ENCODE data around the gene MOB2. TPM values are rescaled to one million over a fixed set of nuclear protein-coding genes. Genes with fewer than 3 reads are reported as not detected.

Gene MOB2
- total RNA-seq, 1 experiment from 2014 or later: 22.7 TPM

- Histone ChIP-seq H2BK5ac (ENCODE audit: insufficient read length, low read length) (no peak overlapping the region), H3K9ac (ENCODE audit: extremely low read depth, insufficient read length, low read length) (no peak overlapping the region), H3K79me1 (ENCODE audit: insufficient read depth, low read depth, low read length, poor library complexity, severe bottlenecking) (no peaks in the 10 kb centered on the region), H3K9me3 (ENCODE audit: control insufficient read depth, low read depth, low read length) (no peaks in the 10 kb centered on the region), H2BK12ac (ENCODE audit: insufficient read length, low read depth, low read length) (no peak overlapping the region), H3K18ac (ENCODE audit: insufficient read length, low read depth, low read length) (no peak overlapping the region), H4K8ac (replicated peaks; ENCODE audit: insufficient read length, low read depth, low read length) (no peak overlapping the region), H2AFZ (ENCODE audit: low read length) (no peak overlapping the region), H3K4ac (ENCODE audit: low read depth, low read length) (no peak overlapping the region), H3K14ac (ENCODE audit: insufficient read depth, low read length) (no peak overlapping the region), H4K5ac (ENCODE audit: insufficient read length, low read depth, low read length) (no peak overlapping the region), H3K27ac (ENCODE audit: insufficient read length, low read depth, low read length) (no peak overlapping the region), H3T11ph (ENCODE audit: low read length) (no peak overlapping the region), H3K27me3 (ENCODE audit: insufficient read depth, low read length) (no peaks in the 10 kb centered on the region), H2AK5ac (ENCODE audit: insufficient read length, low read length) (no peak overlapping the region), H4K91ac (ENCODE audit: insufficient read length, low read depth, low read length) (no peak overlapping the region), H3K79me2 (ENCODE audit: insufficient read depth, low read length) (no peaks in the 10 kb centered on the region), H3K23me2 (ENCODE audit: insufficient read length, low read depth, low read length, poor library complexity, severe bottlenecking) (no peaks in the 10 kb centered on the region), H3K23ac (ENCODE audit: insufficient read length, low read depth, low read length) (no peak overlapping the region), H4K20me1 (ENCODE audit: control insufficient read depth, insufficient read depth, insufficient read length) (peaks cover 4% of the 10 kb centered on the region), H3K56ac (ENCODE audit: insufficient read length, low read depth, low read length) (no peak overlapping the region), H2BK20ac (ENCODE audit: low read depth, low read length, poor library complexity, severe bottlenecking) (no peak overlapping the region), H2BK120ac (ENCODE audit: low read depth, low read length, poor library complexity, severe bottlenecking) (no peak overlapping the region), H3K4me1 (ENCODE audit: insufficient read depth, low read length) (no peaks in the 10 kb centered on the region), H2BK15ac (ENCODE audit: low read depth, low read length) (no peak overlapping the region), H3K4me2 (ENCODE audit: insufficient read depth, insufficient read length, low read length) (no peak overlapping the region)
- Mint-ChIP-seq H3K36me3 (ENCODE audit: insufficient read depth in 1 of 3, low read depth in 3 of 3) (peaks cover 5 to 8% (median 5%) of the 10 kb centered on the region in 3 experiments; a peak in 6 of 7 replicates), H3K9me3 (no peaks in the 10 kb centered on the region), H3K27ac (no peak overlapping the region; a peak in 1 of 7 replicates), H3K27me3 (ENCODE audit: low read depth) (no peaks in the 10 kb centered on the region), H3K4me3 (no peak overlapping the region), H3K4me1 (peaks cover 0 to 3% of the 10 kb centered on the region in 2 experiments; a peak in 1 of 4 replicates)
- DNase-seq: no peak
- WGBS (ENCODE audit: extremely low coverage, insufficient read length, low lambda C conversion rate): no CpG with 5 or more reads among the region's 30 CpGs
- no peak for TF ChIP-seq CTCF (conservative IDR thresholded peaks at IDR 0.05)
Measured at GRCh38 chr11:1445741-1446445, 40.7 kb downstream of the MOB2 start.
